ENCODE data around the gene RBM20. TPM values are rescaled to one million over a fixed set of nuclear protein-coding genes. Genes with fewer than 3 reads are reported as not detected.

The RBM20 gene
- total RNA-seq, 6 experiments from 2014 or later: 0.04 to 0.29 (median 0.06) TPM

- no peaks in the 10 kb centered on the region for H3K27me3 ChIP-seq
- ATAC-seq: no peak
- peaks cover 0 to 18% (median 0%) of the 10 kb centered on the region in 4 donors for H3K4me1 ChIP-seq
- no peak overlapping the region for H3K4me3 ChIP-seq
- intact Hi-C loops (cut with DNase I): no loop called here
- H3K36me3 ChIP-seq: peaks cover 0 to 72% (median 10%) of the 10 kb centered on the region in 4 donors
- 57% methylated on average over 5 of the region's 5 CpGs for WGBS (ENCODE audit: insufficient coverage, low coverage, low lambda C conversion rate, missing lambda C conversion rate)
- TF ChIP-seq POLR2A (IDR thresholded peaks at IDR 0.05): no peak
- no peak for TF ChIP-seq CTCF (IDR thresholded peaks at IDR 0.05)
- H3K27ac ChIP-seq: no peak overlapping the region
- no peak for DNase-seq
- no peaks in the 10 kb centered on the region for H3K9me3 ChIP-seq
Observed at GRCh38 chr10:110885932-110886674, 242.0 kb downstream of the RBM20 start.

- intact Hi-C loops (cut with DNase I): no loop called here
- Histone ChIP-seq H3K36me3 (peaks cover 0 to 72% (median 10%) of the 10 kb centered on the region in 4 donors), H3K4me3 (no peak overlapping the region), H3K9me3 (no peaks in the 10 kb centered on the region), H3K27me3 (no peaks in the 10 kb centered on the region), H3K4me1 (peaks cover 0 to 9% (median 0%) of the 10 kb centered on the region in 4 donors), H3K27ac (no peak overlapping the region)
- TF ChIP-seq CTCF (IDR thresholded peaks at IDR 0.05) (no peak), POLR2A (IDR thresholded peaks at IDR 0.05) (no peak)
- ATAC-seq (no peak), DNase-seq (no peak)
- WGBS (ENCODE audit: insufficient coverage, low coverage, low lambda C conversion rate, missing lambda C conversion rate): 100% methylated on average over 1 of the region's 1 CpG
Observed at GRCh38 chr10:110887560-110887959, 243.4 kb downstream of the RBM20 start.

Small RNA genes within 50 kb of the gene (small RNA-seq; reads per million reads assigned to genes)
- 0 reads per million in 2 experiments for gene RF00019
- gene RN7SKP288: 0 reads per million in 2 experiments
- 0 reads per million in 2 experiments for gene RNA5SP327

Other genes with a start within 250 kb of the RBM20 start
- 10 to 100 TPM in 3 of 6 experiments, 1 to 10 TPM in 3; 2.3 to 47.7 (median 10.8) TPM for gene DUSP5, start 146.4 kb upstream of the RBM20 start, total RNA-seq
- 10 to 100 TPM in 5 of 6 experiments, 1 to 10 TPM in 1; 9.9 to 14.0 (median 11.9) TPM for gene SMC3, start 76.6 kb upstream of the RBM20 start, total RNA-seq
- 100 to 1,000 TPM in 1 of 6 experiments, 10 to 100 TPM in 5; 10.8 to 105 (median 32.5) TPM for gene PDCD4, start 227.6 kb downstream of the RBM20 start, total RNA-seq